ENCODE results near the gene KRT33A. TPM values are rescaled to one million over a fixed set of nuclear protein-coding genes. Genes with fewer than 3 reads are reported as not detected.

The KRT33A gene
- total RNA-seq, 1 donor from 2014 or later, result not detected

DNA sequence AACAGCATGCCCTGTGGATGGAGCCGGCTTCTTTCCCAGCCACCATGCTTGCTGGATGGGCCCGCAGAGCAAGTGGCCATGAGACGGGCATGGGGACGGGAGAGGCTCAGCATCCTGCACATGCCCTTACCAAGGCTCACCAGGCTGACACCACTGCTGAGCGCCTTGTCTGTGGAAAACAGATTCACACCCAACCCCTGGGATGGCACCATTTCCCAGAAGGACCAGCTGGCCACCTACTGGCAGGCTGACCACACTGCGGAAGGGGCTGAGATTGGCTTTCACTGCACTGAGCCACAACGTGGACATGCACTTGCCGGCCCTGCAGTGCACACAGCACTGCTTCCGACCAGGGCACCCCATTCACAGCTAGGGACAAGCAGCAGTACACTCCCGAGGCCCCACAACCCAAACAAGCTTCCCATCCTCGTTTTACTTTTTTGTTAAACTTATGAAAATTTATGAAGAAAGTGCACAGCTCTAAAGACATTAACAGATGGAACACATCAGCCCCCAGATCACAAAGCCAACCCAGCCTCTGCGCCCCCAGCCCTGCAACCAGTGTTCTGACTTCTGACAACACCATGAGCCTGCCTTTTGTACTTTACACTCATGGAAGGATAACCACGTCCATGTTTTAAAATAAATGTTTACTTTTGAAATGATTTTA lies 21.2 kb downstream of the KRT33A start:
- DNase-seq (ENCODE audit: low spot score), result no peak

DNA sequence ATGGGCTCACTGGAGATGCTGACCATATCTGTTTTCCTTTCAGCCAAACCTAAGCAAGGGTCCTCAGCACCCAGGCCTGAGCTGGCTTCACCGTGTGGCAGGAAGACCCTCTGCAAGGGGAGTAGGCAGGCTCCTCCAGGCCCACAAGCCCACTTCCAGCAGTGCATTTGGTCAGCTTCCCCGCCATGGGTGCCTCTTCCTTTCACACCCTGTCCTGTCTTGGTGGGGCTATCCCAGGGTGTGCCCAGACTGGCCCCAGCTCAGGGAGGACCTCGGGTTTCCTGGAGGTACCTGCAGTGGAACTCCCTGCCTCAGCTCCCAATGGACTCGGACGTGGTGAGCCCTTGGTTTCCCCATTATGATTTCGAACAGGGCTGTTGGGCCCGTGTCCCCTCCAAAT lies 22.4 kb downstream of the KRT33A start:
- DNase-seq (ENCODE audit: low spot score), result no peak

DNA sequence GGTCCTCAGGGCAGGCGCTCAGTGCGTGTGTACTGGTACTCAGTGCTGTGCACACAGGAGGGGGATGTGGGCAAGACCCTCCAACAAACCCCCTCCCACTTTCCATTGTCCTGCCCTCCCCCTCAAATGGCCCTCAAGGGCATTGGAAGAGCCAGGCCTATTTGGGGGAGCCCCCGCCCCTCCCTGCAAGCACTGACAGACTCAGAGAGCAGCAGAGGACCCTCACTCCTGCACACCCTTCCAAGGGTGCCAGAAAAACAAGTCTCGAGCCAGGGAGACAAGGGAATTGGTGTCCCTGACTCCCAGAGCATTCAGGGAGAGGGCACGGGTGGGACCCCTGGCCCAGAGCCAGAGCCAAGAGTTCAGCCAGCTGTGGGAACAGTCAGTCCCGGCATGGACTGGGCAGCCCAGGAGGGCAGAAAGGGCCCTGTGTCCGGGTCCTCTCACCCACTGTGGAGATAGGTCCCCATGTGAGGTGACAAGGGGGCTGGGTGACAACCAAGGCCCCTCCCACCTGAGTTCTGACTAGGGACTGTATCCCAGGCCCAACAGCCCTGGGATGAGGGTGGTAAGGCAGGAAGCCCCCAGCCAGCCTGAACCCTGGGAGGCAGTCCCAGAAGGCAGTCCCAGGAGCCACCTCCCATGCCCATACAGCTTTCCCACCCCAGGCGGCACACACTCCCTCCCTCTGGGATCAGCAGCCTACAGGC lies 23.1 kb downstream of the KRT33A start:
- no peak for DNase-seq (ENCODE audit: low spot score)

DNA sequence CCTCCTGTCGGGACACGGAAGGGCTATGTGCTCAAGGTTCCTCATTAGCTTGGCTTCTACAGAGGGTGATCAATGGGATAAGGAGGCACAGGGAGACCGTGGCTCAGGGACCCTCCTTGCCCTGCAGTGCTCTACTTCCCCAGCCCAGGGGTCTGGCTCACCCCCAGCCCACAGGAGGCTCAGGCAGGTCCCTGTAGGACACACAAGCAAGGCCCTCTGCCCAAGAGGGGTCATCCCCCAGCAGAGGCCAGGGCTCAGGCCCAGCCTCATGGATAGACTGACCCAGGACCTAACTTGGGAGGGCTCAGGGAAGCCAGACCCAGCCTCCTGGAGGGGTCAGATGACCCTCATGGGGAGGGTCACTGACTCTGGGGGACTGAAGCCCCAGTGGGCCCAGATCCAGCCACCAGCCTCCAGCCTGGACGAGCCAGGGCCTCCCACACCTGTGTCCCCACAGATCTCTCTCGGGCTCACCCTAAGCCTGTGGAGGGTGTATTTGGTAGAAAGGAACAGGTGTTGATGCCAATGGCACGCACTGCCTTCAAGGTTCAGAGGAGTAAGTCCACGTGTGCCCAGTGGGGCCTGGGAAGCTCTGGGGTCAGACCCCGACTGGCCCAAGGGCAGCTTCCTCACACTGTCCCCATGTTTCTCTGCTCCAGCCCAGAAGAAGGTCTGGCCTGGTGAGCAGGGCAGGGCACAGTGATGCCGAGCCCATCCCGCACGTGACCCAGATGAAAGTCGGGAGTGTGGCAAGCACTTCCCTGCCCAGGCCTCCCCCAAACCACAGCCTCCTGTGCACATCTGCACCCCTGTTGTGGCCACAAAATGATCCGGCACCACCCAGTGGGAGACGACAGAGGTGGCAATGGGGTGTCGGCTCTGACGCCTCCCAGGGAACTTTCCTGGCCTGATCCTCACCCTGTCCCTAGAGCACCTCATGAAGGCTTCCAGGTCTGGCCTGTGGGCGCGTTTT lies 24.2 kb downstream of the KRT33A start:
- no peak for DNase-seq (ENCODE audit: low spot score)

DNA sequence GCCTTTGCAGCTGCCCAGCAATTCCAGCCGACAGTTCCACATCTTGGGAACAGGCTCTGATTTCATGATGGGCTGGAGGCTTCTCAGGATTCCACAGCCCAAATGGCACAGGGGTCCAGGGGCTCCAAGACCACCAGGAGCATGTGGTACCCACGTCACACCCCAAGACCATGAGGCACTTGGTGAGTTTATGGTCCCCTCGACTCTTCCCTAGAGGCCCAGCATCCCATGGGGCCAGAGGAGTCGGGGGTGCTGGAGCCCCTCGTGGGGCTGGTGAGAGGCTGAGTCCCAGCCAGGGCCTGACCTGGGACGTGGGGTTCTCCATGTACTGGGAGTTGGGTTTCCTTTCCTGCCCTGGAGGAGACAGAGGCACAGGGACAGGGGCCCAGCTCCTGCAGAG lies 25.0 kb downstream of the KRT33A start:
- no peak for DNase-seq (ENCODE audit: low spot score)

DNA sequence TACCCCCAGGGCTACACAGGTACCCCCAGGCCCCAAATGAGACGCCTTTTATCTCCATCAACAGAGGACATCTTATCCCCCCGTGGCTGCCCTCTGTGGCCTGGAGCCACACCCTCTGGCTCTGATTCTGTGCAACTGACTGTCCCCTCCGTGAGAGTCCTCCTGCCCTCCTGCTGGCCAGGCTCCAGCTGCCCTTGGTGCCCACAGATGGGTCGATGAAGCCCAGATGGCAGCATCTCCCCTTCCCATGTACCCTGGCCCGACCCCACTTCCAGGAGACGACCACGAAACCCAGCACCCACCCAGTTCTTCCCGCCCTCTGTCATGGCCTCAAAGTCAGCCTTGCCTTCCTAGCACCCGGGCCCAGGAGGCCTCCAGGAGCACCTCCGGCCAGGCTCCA lies 25.5 kb downstream of the KRT33A start:
- DNase-seq (ENCODE audit: low spot score), result no peak

DNA sequence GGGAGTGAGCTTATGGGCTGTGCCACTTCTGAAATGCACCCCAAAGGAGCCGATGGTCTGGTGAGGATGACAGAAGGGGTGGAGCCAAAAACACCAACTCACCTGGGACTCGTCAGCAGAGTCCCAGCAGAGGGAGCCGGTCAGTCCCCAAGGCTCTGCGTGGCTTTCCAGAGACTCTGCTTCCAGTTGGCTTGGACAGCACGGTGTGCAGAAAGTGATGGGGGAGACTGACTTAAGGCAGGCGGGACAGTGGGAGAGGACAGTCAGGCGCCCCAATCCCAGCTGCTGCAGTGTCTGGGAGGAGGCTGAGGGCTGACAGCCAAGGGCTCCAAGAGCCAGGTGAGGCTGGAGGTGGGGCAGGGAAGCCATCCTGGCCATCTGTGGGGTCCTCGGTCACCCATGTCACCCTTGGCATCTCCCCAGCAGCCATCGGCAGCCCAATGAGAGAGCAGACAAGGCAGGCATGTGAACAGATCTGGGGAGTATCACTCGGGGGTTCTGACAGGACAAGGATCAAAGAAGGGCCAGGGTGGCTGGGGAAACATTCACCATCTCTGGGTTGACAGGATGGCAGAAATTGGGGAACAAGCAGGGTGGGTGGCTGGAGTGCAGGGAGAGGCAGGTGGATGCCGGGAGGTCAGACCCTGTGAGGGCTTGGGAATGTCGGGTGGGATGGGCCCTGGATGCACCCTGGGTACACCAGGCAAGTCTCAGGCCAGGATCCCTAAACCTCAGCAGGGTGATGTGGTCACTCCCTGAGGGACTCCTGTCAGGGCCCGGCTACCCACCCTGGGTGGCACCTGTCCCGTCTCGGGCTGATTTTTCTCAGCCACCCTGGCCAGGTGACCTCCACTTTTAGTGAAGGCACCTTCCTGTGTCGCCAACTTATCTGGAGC lies 26.2 kb downstream of the KRT33A start:
- DNase-seq (ENCODE audit: low spot score), result no peak

DNA sequence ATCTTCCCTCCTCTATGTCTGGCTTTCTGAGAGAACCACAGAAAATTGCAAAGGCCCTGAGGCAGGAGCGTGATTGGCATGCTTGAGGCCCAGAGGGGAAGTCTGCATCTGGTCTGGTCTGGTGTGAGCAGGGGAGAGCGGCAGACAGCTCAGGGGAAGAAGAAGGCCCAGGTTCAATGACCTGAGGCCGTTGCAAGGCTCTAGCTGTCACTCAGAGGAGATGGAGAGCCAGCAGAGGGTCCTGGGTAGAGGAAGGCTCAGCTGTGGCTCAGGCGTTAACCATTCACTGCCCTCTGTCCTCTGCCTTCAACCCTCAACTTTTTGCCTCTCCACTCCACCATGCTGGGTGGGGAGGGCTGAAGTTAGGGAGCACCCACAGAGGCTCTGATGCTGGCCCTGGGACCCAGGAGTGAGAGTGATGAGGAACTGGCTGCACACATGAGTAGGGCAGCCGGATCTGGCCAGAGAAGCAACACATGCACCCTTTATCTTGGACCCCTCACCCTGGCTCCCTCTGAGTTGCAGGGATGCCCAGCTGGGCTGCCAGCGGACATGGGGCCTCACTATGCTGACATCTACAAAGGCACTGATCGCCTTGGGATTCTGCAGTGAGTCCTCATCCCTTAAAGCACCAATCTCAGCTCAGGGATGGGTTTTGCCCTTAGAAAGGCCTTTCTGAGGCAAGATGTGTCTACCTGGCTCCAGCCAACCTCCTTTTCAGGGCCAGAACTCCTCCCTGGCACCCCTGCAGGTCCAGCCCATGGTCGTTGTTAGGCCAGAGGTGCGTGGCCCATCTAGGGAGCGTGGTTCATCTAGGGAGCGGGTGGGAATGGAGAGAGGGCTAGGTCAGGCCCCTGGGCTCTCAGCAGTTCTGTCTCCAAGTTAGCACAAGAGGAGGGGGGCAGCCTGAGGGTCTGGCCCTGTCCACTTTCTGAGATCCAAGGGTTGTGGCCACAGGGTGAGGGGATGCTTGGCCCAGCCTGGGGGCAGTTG lies 27.4 kb downstream of the KRT33A start:
- DNase-seq (ENCODE audit: low spot score), result no peak

DNA sequence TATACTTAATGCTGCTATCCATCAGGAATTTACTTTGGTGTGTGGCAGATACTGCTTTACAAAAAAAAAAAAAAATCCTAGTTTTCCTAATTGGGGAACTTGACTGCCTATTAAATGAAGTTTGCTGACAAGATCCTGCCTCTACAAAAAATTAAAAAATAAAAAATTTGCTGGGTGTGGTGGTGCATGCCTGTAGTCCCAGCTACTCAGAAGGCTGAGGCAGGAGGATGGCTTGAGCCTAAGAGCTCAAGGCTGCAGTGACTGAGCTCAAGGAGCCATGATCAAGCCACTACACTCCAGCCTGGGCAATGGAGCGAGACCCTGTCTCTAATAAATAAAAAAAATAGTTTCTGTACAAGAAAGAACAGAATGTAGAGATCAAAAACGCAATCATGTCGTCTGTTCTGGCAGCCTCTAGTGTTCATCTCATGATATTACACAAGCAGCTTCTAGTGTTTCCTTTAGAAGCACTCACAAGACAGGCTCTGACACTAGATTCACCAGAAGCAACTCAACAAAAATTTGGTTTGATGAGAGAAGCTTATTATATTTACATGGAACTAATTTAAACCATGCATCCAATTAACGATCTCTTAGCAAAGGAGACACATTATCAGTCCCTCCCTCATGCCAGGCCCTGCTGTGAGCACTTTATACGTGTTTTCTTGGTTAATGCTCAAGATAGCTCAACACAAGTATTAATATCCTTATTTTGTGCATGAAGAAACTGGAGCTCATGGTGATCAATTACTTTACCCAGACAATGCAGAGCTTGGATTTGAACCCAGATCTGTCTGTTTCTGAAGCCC lies 28.3 kb downstream of the KRT33A start:
- no peak for DNase-seq (ENCODE audit: low spot score)

DNA sequence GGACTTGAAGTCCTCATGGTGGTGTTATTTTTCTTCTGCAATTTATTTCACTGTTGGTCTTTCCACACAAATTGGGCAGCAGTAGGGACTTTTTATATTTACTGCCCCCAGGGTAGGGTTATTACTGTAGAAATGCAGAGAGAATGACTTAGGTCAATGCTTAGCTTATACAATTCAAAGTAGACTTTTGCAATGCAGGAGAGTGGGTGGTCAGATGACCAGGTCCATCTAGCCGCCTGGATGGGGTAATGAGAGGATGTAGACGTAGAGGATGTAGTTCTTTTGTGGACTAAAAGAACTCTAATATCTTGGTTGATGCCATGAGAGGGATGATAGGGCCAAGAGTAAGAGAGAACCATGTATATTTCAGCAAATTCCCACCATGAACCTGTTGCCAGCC lies 32.4 kb downstream of the KRT33A start:
- no peak for DNase-seq (ENCODE audit: low spot score)

DNA sequence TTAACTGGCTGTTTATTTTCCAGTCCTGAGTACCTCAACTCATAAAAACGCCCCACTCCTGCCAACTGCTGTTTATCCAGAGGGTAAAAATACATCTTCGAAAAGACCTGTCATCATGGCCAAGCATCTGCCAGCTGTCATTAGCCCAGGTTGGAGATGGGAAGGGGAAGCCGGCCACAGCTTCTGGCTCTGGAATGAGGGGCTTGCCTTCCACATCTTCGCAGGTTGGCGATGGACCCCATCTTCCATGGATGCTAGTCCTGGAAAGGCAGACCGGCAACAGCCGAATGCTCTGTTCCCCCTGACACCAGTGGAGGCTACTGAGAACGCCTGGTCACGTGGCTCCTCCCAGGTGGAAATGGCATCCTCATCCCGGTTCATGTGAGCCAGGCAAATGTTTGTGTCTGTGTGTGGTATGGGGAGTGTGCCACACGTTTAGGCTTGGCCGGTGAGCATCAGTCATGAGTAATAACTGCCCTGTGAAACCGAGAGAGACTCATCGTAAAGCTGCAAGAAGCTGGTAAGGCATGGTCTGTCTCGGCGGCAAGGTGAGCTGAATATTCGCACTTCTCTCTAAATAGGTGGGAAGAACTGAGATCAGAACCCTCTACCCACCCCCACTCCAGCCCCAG lies 34.7 kb downstream of the KRT33A start:
- DNase-seq (ENCODE audit: low spot score), result no peak

DNA sequence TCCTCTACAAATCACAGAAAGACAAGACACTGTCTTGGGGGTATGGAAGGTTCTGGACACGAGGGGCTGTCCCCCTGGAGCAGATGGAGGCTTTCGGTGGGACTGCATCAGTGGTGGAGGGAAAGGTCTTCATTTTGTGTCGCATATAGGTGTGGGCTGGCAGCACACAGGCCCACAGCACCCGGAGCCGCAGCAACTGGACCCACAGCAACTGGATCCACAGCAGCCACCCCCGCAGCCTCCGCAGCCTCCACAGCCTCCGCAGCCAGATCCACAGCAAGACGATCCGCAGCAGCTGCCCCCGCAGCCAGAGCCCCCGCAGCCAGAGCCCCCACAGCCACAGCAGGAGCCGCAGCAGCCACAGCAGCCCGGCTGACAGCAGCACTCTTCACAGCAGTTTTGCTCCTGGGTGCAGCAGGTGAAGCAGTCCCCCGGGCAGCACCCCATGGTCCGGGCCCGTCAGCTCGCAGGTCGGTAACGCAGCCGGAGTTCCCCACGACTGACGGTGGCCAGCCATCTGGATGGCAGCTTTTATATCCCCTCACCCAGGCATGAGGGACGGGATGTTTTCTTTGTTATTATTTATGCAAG lies 35.3 kb downstream of the KRT33A start, which contains the start of gene KRTAP17-1:
Gene KRTAP17-1 (minus strand): TSS at position 507 of the 591 bp plus-strand sequence. CDS start 60 bp downstream, at position 447.
- DNase-seq (ENCODE audit: low spot score), result no peak

DNA sequence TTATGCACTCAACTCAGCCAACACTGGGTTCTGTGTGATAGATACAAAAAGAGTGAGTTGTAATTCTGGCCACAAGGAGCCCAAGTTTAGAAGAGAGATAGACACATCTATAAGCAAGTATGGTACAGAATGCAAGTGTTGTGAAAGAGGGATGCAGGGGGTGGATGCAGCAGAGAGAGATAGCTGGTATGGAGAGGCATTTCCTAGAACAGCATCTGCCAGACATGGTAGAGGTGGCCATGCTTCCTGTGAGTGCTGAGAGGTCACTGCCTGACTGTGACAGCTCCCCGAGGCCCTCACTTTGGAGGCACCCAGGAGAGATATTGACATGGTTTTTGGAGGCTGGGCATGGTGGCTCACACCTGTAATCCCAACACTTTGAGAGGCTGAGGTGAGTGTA lies 39.5 kb downstream of the KRT33A start:
- no peak for DNase-seq (ENCODE audit: low spot score)

DNA sequence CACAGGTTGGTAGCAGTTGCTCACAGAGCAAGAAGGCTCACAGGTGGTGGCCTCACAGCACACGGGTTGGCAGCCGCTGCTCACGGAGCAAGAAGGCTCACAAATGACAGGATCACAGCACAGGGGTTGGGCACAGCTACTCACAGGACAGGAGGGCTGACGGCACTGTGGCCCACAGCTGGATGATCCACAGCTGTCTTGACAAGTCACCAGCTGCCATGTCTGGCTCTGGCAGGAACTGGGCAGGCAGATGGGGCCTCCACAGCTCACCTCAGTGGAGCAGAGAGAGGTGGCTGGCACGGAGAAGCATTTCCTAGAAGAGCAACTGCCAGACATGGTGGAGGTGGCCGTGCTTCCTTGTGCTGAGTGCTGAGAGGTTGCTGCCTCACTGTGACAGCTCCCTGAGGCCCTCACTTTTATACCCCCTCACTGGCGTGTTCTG lies 41.7 kb downstream of the KRT33A start, which contains the start of gene KRTAP16-1:
Gene KRTAP16-1 (minus strand): TSS at position 392 of the 442 bp plus-strand sequence. CDS start 56 bp downstream, at position 336.
- DNase-seq (ENCODE audit: low spot score), result no peak

DNA sequence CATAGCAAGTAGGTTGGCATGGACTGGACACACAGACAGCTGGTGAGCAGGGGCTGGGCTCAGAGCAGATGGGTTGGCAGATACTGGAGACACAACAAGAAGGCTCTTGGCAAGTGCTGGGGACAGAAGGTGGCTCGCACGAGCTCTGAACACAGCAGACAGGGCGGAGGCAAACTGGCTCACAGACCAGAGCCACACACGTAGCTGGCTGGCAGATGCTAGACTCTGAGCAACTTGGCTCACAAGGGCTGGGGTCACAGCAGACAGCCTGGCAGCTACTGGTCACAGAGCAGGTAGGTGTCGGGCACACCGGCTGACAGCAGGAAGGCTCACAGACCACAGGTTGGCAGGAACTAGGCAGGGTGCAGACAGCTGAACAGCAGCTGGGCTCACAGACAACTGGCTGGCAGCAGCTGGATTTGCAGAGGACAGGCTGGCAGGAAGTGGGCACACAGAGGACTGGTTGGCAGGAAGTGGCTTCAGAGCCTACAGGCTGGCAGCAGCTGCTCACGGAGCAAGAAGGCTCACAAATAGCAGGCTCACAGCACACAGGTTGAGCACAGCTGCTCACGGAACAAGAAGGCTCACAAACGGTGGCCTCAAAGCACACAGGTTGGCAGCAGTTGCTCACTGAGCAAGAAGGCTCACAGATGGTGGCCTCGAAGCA lies 42.2 kb downstream of the KRT33A start:
- DNase-seq (ENCODE audit: low spot score), result peak; percentile 60

DNA sequence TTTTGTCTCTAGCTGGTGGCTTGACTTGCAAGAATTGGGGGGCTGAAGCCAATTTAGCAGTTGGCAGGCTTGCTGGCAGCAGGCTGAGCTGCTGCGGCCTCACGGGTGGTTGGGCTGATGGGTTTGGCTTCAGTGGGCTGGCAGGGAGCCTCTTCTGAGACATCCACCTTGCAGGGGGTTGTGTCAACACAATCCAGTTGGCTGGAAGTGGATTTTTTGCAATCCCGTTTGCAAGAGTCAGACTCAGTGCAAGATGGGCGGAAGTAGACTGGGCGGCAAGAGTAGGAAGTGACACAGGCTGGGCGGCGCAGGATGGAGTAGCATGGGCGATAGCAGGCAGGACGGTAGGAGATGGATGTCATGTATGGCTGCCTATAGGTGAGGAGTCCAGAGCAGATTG lies 43.0 kb downstream of the KRT33A start:
- no peak for DNase-seq (ENCODE audit: low spot score)

DNA sequence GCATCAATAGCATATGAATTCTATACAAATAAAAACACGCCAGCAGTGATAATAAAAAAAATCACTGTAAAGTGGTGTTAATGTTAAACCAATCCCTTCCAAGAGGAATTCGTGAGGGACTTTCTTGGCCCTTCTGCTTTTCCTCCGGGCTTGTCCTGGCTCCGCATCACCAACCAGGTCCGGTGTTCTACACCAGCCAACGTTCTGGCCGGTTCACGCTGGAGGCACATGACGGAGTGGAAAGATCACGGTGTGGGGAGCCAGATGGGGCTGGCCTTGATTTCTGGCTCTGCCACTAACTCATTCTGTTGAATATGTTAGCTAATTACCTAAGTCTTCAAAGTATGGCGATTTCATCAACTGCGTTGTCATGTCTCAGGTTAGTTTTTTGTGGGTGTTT lies 46.5 kb downstream of the KRT33A start:
- DNase-seq (ENCODE audit: low spot score), result no peak
